GM12892 (cell line): ENCODE data around the gene NINJ2.

Source experiments
- POLR2AphosphoS5 ChIP-seq: IDR thresholded peaks from 2 replicates; pipeline ENCODE4 v1.6.1; 2011; ENCODE audit warnings: low read depth, low read length, control low read depth
- TAF1 ChIP-seq: IDR thresholded peaks from 2 replicates; pipeline ENCODE4 v1.6.1; 2011; ENCODE audit warnings: low read depth, mild to moderate bottlenecking, control low read depth, low read length, borderline replicate concordance

- TF ChIP-seq POLR2AphosphoS5 (no peak), TAF1 (no peak)
Observed at GRCh38 chr12:664075-664778, 982 bp upstream of the NINJ2 start.
